ENCODE results near the gene IDH3B. TPM values are rescaled to one million over a fixed set of nuclear protein-coding genes. Genes with fewer than 3 reads are reported as not detected.

The IDH3B gene
- total RNA-seq, 2 donors from 2014 or later = 104 to 144 TPM

- no peak for DNase-seq
- ATAC-seq = peak; percentile 41
- intact Hi-C loops (cut with DNase I, micrococcal nuclease) = no loop called here
These were observed 30.6 kb downstream of the IDH3B start for GRCh38 chr20:2633381-2633780.

GRCh38 chr20:2631228-2631627 lies 32.8 kb downstream of the IDH3B start:
- intact Hi-C loops (cut with DNase I, micrococcal nuclease) = no loop called here
- DNase-seq (no peak), ATAC-seq (peak; percentile 52)

GRCh38 chr20:2626853-2627541 lies 37.0 kb downstream of the IDH3B start:
- DNase-seq = peak; percentile 74 to 86
- peak; percentile 92 for ATAC-seq
- intact Hi-C loops (cut with DNase I, micrococcal nuclease) = no loop called here

GRCh38 chr20:2625062-2625461 lies 39.0 kb downstream of the IDH3B start:
- no peak for ATAC-seq
- DNase-seq = no peak
- intact Hi-C loops (cut with DNase I, micrococcal nuclease) = no loop called here

- ATAC-seq = no peak
- DNase-seq = no peak
- intact Hi-C loops (cut with DNase I, micrococcal nuclease) = no loop called here
These were observed 39.8 kb downstream of the IDH3B start for GRCh38 chr20:2624190-2624589.

- DNase-seq (no peak), ATAC-seq (no peak)
- intact Hi-C loops (cut with DNase I, micrococcal nuclease) = no loop called here
These were observed 43.9 kb downstream of the IDH3B start for GRCh38 chr20:2619961-2620595.

GRCh38 chr20:2619337-2619736 lies 44.7 kb downstream of the IDH3B start:
- no peak for ATAC-seq
- DNase-seq = no peak
- intact Hi-C loops (cut with DNase I, micrococcal nuclease) = no loop called here

GRCh38 chr20:2618815-2619214 lies 45.2 kb downstream of the IDH3B start:
- intact Hi-C loops (cut with DNase I, micrococcal nuclease) = no loop called here
- ATAC-seq (peak; percentile 79), DNase-seq (no peak)

GRCh38 chr20:2617099-2617714 lies 46.8 kb downstream of the IDH3B start:
- intact Hi-C loops (cut with DNase I, micrococcal nuclease) = no loop called here
- no peak for ATAC-seq
- no peak for DNase-seq

GRCh38 chr20:2616634-2617033 lies 47.4 kb downstream of the IDH3B start:
- intact Hi-C loops (cut with DNase I, micrococcal nuclease) = no loop called here
- ATAC-seq = no peak
- no peak for DNase-seq

- intact Hi-C loops (cut with DNase I, micrococcal nuclease) = no loop called here
- DNase-seq (no peak), ATAC-seq (no peak)
These were observed 51.9 kb downstream of the IDH3B start for GRCh38 chr20:2612073-2612472.

GRCh38 chr20:2610941-2611720 lies 52.9 kb downstream of the IDH3B start:
- intact Hi-C loops (cut with DNase I, micrococcal nuclease) = no loop called here
- no peak for DNase-seq
- no peak for ATAC-seq

GRCh38 chr20:2610326-2610725 lies 53.7 kb downstream of the IDH3B start:
- intact Hi-C loops (cut with DNase I, micrococcal nuclease) = no loop called here
- DNase-seq (no peak), ATAC-seq (no peak)

Small RNA genes within 50 kb of the gene (microRNA-seq; reads per million reads assigned to microRNA genes)
- 6.8 to 9.1 reads per million in 2 donors for gene MIR1292

Other genes starting within 250 kb of the IDH3B start
- gene SNRPB, start 193.4 kb downstream of the IDH3B start, total RNA-seq = 100 to 1,000 TPM; 104 to 120 TPM
- gene ZNF343, start 155.3 kb downstream of the IDH3B start, total RNA-seq = 1 to 10 TPM; 6.8 to 7.2 TPM
- not detected for gene TMC2, start 127.6 kb downstream of the IDH3B start, total RNA-seq
- 10 to 100 TPM; 70.9 to 85.3 TPM for gene NOP56, start 11.6 kb downstream of the IDH3B start, total RNA-seq
- gene EBF4, start 28.6 kb upstream of the IDH3B start, total RNA-seq = 1 to 10 TPM; 1.9 to 8.2 TPM
- gene CPXM1, start 136.4 kb upstream of the IDH3B start, total RNA-seq = 1 to 10 TPM in 1 of 2 donors, under 1 TPM in 1; 0.24 to 2.3 TPM
- gene C20orf141, start 150.8 kb upstream of the IDH3B start, total RNA-seq = not detected
- not detected for gene TMEM239, start 152.1 kb upstream of the IDH3B start, total RNA-seq
- gene PCED1A, start 176.4 kb upstream of the IDH3B start, total RNA-seq = 10 to 100 TPM; 16.2 to 26.8 TPM
- 10 to 100 TPM; 33.9 to 41.0 TPM for gene VPS16, start 176.5 kb upstream of the IDH3B start, total RNA-seq
- gene PTPRA, start 209.3 kb upstream of the IDH3B start, total RNA-seq = 10 to 100 TPM; 41.4 to 55.5 TPM